ENCODE data around the gene MCCC1. TPM values are rescaled to one million over a fixed set of nuclear protein-coding genes. Genes with fewer than 3 reads are reported as not detected.
"Not testable (repeated sequence)": the region's sequence is repeated elsewhere in the genome, so short reads cannot be mapped to it uniquely, and the experiment has no call there.

Gene MCCC1
- total RNA-seq, 1 donor from 2014 or later, result 36.2 TPM

- not testable (repeated sequence) for DNase-seq
Measured at GRCh38 chr3:183101040-183101439, 1.7 kb upstream of the MCCC1 start.

GRCh38 chr3:183100376-183100775 is 1.1 kb upstream of the MCCC1 start:
- DNase-seq, result no peak

GRCh38 chr3:183099838-183100204 is 525 bp upstream of the MCCC1 start:
- DNase-seq, result no peak

- DNase-seq, result no peak
Measured at GRCh38 chr3:183098536-183099025, 715 bp downstream of the MCCC1 start.

- no peak for DNase-seq
Measured at GRCh38 chr3:183094711-183095110, 4.6 kb downstream of the MCCC1 start.

- DNase-seq, result no peak
Measured at GRCh38 chr3:183092256-183092655, 7.0 kb downstream of the MCCC1 start.

- DNase-seq, result no peak
Measured at GRCh38 chr3:183087184-183087583, 12.1 kb downstream of the MCCC1 start.

GRCh38 chr3:183085634-183086390 is 13.5 kb downstream of the MCCC1 start:
- DNase-seq, result no peak

- DNase-seq, result no peak
Measured at GRCh38 chr3:183082355-183082915, 16.9 kb downstream of the MCCC1 start.

- no peak for DNase-seq
Measured at GRCh38 chr3:183081459-183082183, 17.7 kb downstream of the MCCC1 start.

- DNase-seq, result no peak
Measured at GRCh38 chr3:183080628-183081027, 18.7 kb downstream of the MCCC1 start.

- no peak for DNase-seq
Measured at GRCh38 chr3:183074881-183075280, 24.4 kb downstream of the MCCC1 start.

- no peak for DNase-seq
Measured at GRCh38 chr3:183074261-183074660, 25.0 kb downstream of the MCCC1 start.

GRCh38 chr3:183073839-183074238 is 25.5 kb downstream of the MCCC1 start:
- no peak for DNase-seq

- no peak for DNase-seq
Measured at GRCh38 chr3:183070892-183071291, 28.4 kb downstream of the MCCC1 start.

- DNase-seq, result no peak
Measured at GRCh38 chr3:183069086-183069485, 30.2 kb downstream of the MCCC1 start.

GRCh38 chr3:183066891-183067290 is 32.4 kb downstream of the MCCC1 start:
- DNase-seq, result not testable (repeated sequence)

GRCh38 chr3:183064475-183064874 is 34.8 kb downstream of the MCCC1 start:
- DNase-seq, result no peak

- DNase-seq, result no peak
Measured at GRCh38 chr3:183061391-183062172, 37.7 kb downstream of the MCCC1 start.

- DNase-seq, result no peak
Measured at GRCh38 chr3:183058351-183058750, 40.9 kb downstream of the MCCC1 start.

- no peak for DNase-seq
Measured at GRCh38 chr3:183050706-183051105, 48.6 kb downstream of the MCCC1 start.

GRCh38 chr3:183046883-183047282 is 52.4 kb downstream of the MCCC1 start:
- no peak for DNase-seq
